ENCODE measurements around the gene WWOX. TPM values are rescaled to one million over a fixed set of nuclear protein-coding genes. Genes with fewer than 3 reads are reported as not detected.

Gene WWOX
- total RNA-seq, 4 donors from 2014 or later, result 76.8 to 102 (median 83.6) TPM

DNA sequence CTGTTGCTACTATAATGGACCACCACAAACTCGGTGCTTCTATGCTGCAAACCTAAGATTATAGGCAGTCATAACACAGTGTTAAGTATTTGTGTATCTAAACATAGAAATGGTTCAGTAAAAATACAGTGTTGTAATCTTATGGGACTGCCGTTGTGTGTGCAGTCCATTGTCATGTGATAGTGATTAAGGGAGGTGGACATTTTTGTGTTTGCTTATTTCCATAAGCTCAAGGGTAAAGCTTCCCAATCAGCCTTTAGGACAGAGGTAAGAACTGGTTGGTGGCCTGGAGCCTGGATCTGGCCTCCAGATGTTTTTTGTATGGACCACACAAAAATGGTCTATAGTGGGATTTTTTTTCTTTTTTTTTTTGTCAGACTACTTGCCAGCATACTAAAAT, 29.9 kb downstream of the WWOX start:
- no peak for DNase-seq (ENCODE audit: low spot score in 2 of 2)
- Histone ChIP-seq H3K36me3 (peaks cover 0 to 17% (median 0%) of the 10 kb centered on the region in 3 donors), H3K27me3 (no peaks in the 10 kb centered on the region), H3K9me3 (peaks cover 0 to 7% (median 0%) of the 10 kb centered on the region in 4 donors), H3K27ac (no peak overlapping the region), H3K4me3 (no peak overlapping the region), H3K4me1 (peaks cover 0 to 20% (median 8%) of the 10 kb centered on the region in 4 donors)
- 59 to 78% methylated on average over 2 of the region's 2 CpGs for WGBS, 2 donors
- no peak for TF ChIP-seq EP300 (IDR thresholded peaks at IDR 0.05)
- TF ChIP-seq CTCF (IDR thresholded peaks at IDR 0.05), result no peak
- no peak for TF ChIP-seq POLR2A (IDR thresholded peaks at IDR 0.05)

GRCh38 chr16:78130083-78130608, 30.7 kb downstream of the WWOX start:
- no peak for TF ChIP-seq EP300 (IDR thresholded peaks at IDR 0.05)
- no peak for TF ChIP-seq CTCF (IDR thresholded peaks at IDR 0.05)
- TF ChIP-seq POLR2A (IDR thresholded peaks at IDR 0.05), result no peak

GRCh38 chr16:78130950-78131349, 31.5 kb downstream of the WWOX start:
- H3K4me3 ChIP-seq, result no peak overlapping the region
- WGBS, 2 donors, result 94 to 96% methylated on average over 5 of the region's 5 CpGs
- no peak overlapping the region for H3K27ac ChIP-seq
- H3K4me1 ChIP-seq, result peaks cover 0 to 20% (median 8%) of the 10 kb centered on the region in 4 donors
- peaks cover 0 to 7% (median 0%) of the 10 kb centered on the region in 4 donors for H3K9me3 ChIP-seq
- TF ChIP-seq CTCF (IDR thresholded peaks at IDR 0.05), result no peak
- TF ChIP-seq POLR2A (IDR thresholded peaks at IDR 0.05), result no peak
- TF ChIP-seq EP300 (IDR thresholded peaks at IDR 0.05), result no peak
- H3K36me3 ChIP-seq, result peaks cover 0 to 17% (median 0%) of the 10 kb centered on the region in 3 donors
- DNase-seq (ENCODE audit: low spot score in 2 of 2), result no peak
- H3K27me3 ChIP-seq, result no peaks in the 10 kb centered on the region

More at GRCh38 chr16:78130083-78130608, 30.7 kb downstream of the WWOX start:
- peaks cover 0 to 17% (median 0%) of the 10 kb centered on the region in 3 donors for H3K36me3 ChIP-seq
- H3K4me3 ChIP-seq, result no peak overlapping the region
- peaks cover 0 to 7% (median 0%) of the 10 kb centered on the region in 4 donors for H3K9me3 ChIP-seq
- WGBS, 2 donors, result 89 to 93% methylated on average over 4 of the region's 4 CpGs
- no peak overlapping the region for H3K27ac ChIP-seq
- DNase-seq (ENCODE audit: low spot score in 2 of 2), result no peak
- H3K27me3 ChIP-seq, result no peaks in the 10 kb centered on the region
- peaks cover 0 to 20% (median 8%) of the 10 kb centered on the region in 4 donors for H3K4me1 ChIP-seq

- 78 to 86% methylated on average over 2 of the region's 2 CpGs for WGBS, 2 donors
Measured at GRCh38 chr16:78133919-78134318, 34.5 kb downstream of the WWOX start.

More at GRCh38 chr16:78133919-78134318, 34.5 kb downstream of the WWOX start:
- Histone ChIP-seq H3K4me3 (no peak overlapping the region), H3K27ac (no peak overlapping the region), H3K9me3 (peaks cover 0 to 7% (median 0%) of the 10 kb centered on the region in 4 donors), H3K36me3 (peaks cover 0 to 17% (median 0%) of the 10 kb centered on the region in 3 donors), H3K4me1 (no peaks in the 10 kb centered on the region), H3K27me3 (no peaks in the 10 kb centered on the region)
- TF ChIP-seq CTCF (IDR thresholded peaks at IDR 0.05) (no peak), EP300 (IDR thresholded peaks at IDR 0.05) (no peak), POLR2A (IDR thresholded peaks at IDR 0.05) (no peak)
- no peak for DNase-seq (ENCODE audit: low spot score in 2 of 2)
